HG03354 (cell line): ENCODE results near the gene GORASP2.
"Not testable (repeated sequence)": the region's sequence is repeated elsewhere in the genome, so short reads cannot be mapped to it uniquely, and the experiment has no call there.

ENCODE experiments used
- ATAC-seq: cut with Tn5 transposase; IDR thresholded peaks from one replicate; pipeline ENCODE4 v1.9.1; 2021; ENCODE audit warnings: mild to moderate bottlenecking; ENCODE audit not compliant: unreplicated experiment, poor library complexity, severe bottlenecking

Gene GORASP2

DNA sequence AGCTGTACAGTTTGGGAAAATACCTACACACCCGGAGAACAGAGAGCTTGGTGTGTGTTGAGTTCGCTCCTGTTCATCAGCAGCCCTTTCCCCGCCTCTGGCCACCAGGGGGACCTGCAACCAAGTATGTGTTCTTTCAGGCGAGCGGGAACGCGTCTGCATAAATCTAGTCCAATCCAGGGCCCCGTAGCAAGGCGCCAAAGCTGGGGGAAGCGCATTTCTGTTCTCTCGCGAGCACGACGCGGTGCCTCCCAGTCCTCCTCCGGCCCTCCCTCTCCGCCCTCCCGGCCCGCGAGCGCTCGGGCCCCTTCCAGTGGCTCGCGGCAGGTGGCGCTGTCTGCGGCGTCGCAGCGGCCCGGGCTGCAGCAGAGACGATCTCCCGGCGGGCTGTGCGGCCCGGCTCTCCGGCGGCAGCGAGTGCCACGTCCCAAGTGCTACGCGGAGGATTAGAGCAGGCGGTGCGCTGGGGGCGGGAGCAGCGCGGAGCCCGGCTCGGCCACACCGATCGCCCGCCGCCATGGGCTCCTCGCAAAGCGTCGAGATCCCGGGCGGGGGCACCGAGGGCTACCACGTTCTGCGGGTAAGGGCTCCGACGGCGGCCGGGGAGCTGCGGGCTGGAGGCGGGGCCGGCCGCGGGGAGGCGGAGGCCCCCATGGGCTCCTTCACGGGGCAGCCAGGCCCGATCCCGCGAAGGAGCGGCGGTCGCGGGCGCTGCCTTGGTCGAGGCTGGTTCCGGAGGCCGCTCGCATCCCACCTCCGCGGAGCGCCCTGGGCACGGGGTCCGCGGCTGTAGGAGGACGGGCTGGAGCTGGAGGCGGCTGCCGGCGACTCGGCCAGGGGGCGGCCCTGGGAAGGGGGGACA, at the start of gene GORASP2:
Gene GORASP2 (plus strand): TSS at position 430 of the 862 bp plus-strand sequence. CDS start 88 bp downstream, at position 518.
- peak; percentile 92 for ATAC-seq

DNA sequence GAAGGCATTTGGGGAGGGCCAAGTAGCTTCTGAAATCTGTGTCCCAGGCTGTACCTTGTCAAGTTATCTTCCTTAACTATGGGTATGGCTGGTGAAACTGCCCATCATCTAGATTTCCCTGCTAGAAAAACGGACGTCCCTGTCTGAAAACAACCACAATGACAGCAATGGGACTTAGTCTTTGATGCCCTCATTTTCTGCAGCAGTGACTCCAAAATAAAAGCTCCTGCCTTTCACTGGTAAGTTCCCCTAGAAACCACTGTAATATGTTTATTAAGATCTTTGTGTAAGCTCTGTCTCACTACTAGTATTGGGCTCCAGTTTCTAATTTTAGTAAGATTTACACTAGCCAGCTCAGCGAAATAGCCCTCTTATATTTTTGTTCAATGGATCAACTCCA, 47.2 kb upstream of the GORASP2 start:
- ATAC-seq, result no peak

DNA sequence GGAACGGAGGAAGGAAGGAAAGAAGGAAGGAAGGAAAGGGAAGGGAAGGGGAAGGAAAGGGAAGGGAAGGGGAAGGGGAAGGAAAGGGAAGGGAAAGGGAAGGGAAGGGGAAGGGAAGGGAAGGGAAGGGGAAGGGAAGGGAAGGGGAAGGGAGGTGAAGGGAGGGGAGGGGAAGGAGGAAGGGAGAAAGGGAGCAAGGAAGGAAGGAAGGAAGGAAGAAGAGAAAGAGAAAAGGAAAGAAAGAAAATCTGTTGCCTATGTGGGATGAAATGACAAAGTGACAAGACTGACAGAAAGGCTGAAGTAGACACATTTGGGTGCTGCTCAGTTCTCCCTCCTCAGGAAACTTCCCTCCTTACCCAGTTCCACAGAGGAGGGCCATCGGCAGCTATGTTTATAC, 46.3 kb upstream of the GORASP2 start:
- ATAC-seq, result no peak

DNA sequence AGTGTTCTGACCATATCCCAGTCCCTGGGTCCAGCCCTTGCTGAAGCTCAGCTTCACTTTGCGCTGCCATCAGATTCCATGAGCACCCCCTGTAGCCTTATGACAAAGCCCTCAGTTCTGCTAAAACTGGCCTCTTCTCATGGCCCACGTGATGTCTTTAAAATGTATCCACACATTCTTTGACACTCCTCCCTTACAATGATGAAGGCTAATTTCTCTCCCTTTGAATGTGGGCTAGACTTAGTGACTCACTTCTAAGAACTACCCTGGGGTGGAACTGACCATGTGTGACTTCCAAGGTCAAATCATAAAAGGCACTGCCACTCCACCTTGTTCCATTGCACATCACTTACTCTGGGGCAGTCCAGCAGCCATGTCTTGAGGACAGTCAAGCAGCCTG, 45.4 kb upstream of the GORASP2 start:
- ATAC-seq, result no peak

DNA sequence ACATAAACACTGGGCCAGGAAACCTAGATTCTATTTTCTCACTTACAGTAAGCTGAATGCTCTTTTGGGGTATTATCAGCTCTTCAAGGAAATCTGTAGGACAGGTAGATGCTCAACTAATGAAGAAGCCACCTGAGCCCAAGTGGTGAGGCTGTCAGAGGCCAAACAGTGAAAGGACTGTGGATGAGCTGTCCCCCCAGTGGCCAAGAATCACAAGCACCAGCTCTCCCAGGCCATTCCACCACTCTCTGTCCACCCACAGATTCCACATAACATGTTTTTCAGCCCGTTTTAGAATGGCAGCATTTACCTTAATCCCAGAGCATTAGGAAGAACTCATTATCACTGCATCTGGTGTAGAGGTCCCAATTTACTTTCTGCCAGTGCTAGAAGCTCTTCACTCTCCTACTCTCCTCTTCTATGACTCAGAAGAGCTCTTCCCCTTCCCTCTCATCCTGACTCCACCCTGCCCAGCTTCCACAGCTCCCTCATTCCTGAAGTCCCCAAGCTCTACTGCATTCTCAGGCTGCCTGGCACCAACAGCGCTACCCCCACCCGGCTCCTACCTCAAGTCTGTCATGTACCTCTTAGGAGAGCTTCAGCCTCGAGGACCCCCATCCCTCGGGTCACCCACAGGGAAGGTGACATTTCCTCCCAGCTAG, 43.8 kb upstream of the GORASP2 start:
- ATAC-seq, result no peak

DNA sequence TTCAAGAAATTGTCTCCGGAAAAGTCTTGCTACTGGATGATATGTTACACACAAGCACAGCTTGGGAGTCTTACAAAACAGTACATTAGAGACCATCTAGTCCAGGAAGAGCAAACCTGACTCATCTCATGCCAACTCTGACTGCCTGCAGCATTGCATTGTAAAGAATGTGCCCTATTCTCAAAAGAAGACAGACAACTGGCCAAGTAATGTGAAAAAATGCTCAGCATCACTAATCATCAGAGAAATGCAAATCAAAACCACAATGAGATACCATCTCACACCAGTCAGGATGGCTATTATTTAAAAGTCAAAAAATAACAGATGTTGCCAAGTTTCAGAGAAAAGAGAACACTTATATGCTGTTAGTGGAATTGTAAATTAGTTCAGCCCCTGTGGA, 42.7 kb upstream of the GORASP2 start:
- no peak for ATAC-seq

DNA sequence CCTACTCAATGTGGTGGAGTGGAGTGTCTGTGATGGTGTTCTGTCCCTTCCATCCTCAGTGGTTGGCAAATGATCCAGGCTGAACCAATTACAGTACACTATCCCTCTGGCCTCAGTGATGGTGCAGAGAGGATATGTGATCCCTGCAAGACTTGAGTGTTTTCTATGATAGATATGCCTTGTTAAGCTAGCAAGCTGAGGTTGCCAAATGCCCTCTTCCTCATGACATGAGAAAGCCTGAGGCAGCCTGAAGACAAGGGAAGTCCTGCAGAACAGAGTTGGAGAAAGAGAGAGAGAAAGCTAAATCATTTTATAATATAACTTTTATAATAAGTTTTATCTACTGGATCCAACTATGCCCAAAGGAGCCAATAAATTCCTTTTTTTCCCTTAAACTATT, 41.6 kb upstream of the GORASP2 start:
- ATAC-seq, result no peak

DNA sequence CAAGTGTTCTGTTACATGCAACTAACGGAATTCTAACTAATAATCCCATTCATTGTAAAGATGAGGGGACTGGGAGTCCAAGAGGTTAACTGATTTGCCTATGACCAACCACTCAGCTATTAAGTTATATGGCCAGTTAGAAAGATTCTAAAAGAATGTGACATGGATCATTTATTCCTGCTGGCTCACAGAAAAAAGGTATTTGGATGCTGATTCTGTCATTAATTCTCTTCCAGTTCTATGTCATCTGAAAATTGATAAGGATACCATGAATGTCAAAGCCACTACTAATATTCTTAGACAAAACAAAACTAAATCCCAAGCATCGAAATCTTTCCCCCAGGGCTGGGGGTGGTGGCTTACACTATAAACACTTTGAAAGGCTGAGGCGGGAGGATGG, 41.2 kb upstream of the GORASP2 start:
- ATAC-seq, result no peak

DNA sequence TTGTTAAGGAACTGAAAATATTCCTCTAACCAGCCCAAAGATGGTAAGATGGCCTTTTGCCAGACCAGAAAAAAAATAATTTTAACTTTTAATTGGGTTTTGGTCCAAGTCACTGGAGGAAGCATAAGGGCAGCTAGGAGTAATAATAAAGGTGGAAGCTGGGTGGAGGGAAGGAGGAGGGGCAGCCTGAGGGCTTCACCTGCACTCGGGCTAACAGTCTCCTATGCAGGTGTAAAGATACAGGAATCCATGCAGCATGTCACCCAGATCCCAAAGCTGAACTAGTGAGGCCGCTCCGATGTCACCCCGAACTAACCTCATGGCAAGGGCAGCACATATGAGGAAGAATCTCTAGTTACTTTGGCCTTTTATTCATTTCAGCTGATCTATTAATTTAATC, 37.2 kb upstream of the GORASP2 start:
- no peak for ATAC-seq

DNA sequence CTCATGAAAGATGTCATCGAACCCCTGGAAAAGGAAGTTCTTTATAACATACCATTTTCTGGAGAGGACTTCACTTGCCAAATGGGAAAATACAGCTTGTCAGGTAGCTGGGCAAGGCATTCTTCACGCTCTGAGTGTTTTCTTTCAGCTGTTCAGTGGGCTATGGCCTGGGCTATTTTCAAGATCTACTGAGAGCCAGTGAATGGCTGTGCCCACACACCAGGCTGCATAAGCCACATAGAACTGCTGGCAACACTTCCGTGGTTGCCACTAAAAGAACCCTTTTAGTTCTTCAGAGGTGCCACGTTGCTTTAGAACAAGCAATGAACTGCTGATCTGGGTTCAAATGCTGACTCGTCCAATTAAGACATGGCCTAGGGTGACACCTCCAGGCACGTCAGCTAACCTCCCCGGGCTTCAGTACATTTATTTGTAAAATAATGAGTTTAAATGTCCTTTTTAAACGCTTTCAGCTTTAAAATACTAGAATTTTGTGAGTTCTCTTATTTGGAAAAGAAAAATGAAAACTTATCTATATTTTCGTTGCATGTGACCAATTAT, 36.6 kb upstream of the GORASP2 start:
- ATAC-seq, result no peak

DNA sequence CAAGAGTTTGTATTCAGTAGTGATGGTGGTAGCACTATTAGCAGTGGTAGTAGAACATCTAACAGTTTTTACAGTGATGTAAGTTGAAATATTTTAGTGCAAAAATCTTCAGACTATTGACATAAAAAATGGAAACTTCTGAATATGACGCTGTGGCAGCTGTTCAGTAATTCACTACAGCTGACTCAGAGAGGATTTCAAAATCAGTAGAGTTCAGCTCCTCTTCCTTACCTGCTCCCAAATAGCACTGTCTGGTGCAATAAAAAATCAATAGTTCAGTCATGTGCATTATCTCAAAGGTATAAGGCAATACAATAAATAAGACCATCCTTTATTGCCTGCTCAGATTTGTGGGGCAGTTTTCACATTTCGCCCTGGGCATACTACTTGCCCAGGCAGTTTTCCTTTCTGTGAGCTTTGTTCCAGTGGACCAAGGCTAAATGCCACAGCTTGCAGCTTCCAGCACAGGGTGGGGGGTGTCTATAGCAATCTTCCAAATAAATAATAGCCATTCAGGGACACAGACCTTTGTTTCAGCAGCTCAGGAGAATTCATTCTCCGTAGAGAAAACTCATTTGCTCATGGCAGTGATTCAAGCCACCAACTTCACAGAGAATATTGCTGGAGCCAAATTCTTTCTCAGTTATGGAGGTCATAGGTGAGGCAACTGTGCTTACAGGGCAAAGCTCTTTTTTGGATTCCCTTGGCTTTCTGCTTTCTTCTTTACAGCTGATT, 33.9 kb upstream of the GORASP2 start:
- no peak for ATAC-seq

DNA sequence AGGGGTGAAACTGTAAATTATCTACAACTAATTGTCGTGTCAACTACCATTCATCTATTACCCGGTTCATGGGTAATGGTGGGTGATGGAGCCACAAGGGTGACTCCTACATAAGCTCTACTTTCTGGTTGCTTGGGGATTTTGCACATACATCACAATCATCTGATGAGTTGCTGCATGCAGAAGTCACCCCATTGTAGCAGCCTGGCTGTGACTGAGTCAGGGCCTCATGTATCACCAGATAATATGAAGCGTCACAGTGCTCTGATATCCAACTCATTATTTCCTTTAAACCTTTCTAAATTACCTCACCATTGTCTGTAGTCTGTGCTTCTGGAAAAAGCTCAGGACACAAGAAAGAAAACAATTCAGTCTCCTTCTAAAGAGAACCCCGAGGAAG, 32.4 kb upstream of the GORASP2 start:
- ATAC-seq, result no peak

DNA sequence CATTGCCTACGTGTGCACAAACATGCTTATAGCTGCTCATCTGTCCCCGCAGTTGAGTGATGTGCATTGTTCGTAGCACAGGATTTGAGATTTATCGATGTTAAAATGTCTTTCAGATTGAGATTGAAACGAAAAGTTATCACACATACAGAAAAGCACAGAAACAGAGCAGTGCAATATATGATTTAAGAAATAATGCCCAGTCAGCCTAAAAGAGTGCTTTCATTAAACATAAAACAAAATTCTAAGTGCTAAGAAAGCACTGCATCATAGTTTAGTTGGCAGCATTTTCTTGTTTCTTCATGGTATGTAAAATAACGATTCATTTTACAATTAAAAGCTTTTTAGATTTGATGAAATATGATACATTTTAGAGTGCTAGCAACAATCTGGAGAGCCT, 31.9 kb upstream of the GORASP2 start:
- ATAC-seq, result no peak

DNA sequence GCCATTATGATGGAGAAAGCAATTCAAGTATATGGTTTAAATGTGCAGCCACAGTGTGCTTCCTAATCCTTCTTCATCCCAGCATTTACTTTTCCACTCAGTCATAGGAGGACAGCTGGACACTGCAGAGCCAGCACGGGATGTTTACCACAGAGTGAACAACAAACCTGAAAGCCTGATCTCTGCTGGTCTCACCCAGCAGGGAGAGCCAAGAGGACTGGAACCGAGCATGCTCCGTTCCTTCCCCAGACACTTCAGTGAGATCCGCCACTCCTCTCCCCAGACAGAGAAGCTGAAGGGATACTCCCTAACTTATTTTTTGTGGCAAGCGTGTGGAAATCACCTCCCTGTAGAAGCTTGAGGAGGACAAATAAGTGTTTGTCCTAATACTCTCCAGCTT, 23.2 kb upstream of the GORASP2 start:
- no peak for ATAC-seq

DNA sequence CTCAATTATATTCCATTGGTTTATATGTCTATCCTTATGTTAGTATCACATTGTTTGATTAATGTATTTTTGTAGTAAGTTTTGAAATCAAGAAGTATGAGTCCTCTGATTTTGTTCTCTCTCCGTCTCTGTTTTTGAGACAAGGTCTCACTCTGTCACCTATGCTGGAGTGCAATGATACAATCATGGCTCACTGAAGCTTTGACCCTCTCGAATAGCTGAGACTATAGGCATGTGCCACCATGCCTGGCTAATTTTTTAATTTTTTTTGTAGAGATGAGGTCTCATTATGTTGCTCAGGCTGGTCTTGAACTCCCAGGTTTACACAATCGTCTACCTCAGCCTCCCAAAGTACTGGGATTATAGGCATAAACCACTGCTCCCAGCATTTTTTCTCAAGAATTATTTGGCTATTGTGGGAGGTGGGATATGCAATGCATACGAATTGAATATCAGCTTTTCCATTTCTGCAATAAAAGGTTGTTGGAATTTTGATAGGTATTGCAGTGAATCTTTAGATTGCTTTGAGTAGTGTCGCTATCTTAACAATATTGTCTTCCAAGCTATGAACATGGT, 17.7 kb upstream of the GORASP2 start:
- ATAC-seq, result no peak

DNA sequence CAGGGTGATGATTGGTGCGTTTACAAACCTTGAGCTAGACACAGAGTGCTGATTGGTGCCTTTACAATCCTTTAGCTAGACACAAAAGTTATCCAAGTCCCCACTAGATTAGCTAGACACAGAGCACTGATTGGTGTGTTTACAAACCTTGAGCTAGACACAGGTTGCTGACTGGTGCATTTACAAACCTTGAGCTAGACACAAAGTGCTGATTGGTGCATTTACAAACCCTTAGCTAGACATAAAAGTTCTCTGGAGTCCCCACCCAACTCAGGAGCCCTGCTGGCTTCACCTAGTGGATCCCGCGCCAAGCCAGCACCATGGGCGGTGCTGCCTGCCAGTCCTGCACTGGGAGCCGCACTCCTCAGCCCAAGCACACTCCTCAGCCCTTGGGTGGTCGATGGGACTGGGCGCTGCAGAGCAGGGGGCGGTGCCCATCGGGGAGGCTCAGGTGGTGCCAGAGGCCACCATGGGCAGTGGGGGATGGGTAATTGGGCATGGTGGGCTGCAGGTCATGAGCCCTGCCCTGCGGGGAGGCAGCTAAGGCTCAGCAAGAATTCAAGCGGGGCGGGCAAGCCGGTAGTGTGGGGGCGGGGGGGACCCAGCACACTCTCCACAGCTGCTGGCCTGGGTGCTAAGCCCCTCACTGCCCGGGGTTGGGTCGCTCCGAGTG, 13.9 kb upstream of the GORASP2 start:
- ATAC-seq, result not testable (repeated sequence)

DNA sequence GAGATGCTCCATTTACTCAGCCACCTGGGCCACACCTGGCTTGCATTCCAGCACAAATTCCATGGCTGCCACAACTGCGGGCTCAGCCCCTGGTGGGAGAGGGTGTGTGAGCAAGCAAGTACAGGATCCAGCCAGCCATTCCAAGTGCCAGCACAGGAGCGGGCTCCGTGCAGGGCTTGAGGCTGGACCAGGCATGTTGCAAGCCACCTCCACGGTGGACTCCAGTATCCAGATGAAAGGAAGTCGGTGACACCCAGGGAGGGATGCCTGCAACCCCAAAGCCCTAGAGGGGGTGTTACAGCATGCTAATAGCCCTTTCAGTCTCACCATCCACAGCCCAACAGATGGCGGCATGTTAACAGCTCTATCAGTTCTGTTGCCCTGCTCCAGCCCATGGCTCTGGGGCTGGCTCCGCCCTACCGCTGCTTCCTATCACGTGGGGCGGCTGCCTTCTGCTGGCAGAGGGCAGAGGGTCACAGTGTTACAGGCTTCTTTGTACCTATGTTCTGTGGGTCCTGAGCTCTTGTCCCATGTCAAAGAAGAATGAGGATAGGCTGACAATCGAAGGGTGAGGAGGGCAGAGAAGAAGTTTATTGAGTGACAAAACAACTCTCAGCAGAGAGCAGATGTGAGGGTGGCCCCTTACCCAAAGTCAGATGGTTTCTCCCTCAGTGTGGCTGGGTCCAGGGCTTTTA, 11.7 kb upstream of the GORASP2 start:
- no peak for ATAC-seq

DNA sequence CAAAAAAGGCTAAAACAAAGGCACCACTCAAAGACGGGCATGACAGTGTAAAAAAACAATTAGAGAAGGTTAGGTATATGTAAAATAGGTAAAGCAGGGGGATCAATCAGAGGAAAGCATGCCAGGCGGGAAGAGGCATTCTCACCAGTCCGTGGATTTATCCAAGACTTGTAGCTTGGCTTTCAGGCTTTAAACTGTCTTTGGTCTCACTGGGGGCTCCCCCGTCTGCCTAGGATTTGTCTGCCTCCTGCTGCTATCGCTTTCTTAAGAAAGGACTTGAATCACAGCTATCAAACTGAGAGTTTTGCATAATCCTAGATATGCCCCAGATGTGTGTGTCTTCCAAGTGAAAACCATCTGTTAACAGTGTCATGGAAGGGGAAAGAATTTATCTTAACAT, 11.1 kb upstream of the GORASP2 start:
- ATAC-seq, result no peak

DNA sequence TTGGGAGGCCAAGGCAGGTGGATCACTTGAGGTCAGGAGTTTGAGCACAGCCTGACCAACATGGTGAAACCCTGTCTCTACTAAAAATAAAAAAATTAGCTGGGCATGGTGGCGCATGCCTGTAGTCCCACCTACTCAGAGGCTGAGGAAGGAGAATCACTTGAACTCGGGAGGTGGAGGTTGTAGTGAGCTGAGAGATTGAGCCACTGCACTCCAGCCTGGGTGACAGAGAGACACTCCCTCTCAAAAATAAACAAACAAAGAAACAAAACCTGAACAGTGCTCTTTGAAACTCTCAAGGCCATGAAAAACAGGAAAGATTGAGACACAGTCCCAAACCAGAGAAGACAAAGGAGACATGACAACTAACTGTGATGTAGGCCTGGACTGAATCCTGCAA, 7.2 kb upstream of the GORASP2 start:
- not testable (repeated sequence) for ATAC-seq
